ENCODE measurements around the gene STK11IP.

DNA sequence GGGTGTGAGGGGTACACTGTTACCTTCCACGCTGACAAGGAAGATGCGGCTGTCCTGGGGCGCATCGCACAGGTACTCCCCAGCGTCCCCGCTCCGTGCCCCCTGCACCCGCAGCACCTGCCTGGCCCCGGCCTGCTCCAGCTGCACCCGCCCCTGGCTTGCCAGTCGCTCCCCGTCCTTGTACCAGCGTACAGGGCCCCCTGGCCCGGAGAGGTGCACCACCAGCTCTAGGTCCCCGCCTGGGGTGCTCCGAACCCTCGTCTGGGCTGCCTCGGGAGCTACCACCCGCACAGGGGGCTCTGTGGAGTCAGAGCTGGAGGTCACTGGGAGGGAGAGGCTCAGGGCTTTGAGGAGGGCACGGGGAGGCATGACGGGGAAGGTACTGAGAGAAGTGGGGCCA lies 40.3 kb upstream of the STK11IP start:
- TF ChIP-seq GATA3 (IDR thresholded peaks at IDR 0.05; ENCODE audit: low read depth, low read length) (no peak), GATA2 (IDR thresholded peaks at IDR 0.05; ENCODE audit: low read depth, low read length) (no peak)
